Osteocyte (in vitro differentiated cells): ENCODE data around the gene HRH4. TPM values are rescaled to one million over a fixed set of nuclear protein-coding genes. Genes with fewer than 3 reads are reported as not detected.
A peak's percentile ranks its signal among the peaks of the same experiment; 100 is the strongest.

Experiments used
- DNase-seq: peaks from one replicate; pipeline ENCODE4 v3.0.0; 2021; ENCODE audit warnings: mixed read lengths; ENCODE audit not compliant: unreplicated experiment; ENCODE audit errors: extremely low spot score
- H3K27ac Mint-ChIP-seq: one replicate; pipeline ENCODE4 v1.8.0; 2021; ENCODE audit warnings: mild to moderate bottlenecking, mixed read lengths; ENCODE audit not compliant: unreplicated experiment
- H3K27me3 Mint-ChIP-seq: one replicate; pipeline ENCODE4 v1.8.0; 2021; ENCODE audit warnings: mixed read lengths; ENCODE audit not compliant: unreplicated experiment
- H3K36me3 Mint-ChIP-seq: one replicate; pipeline ENCODE4 v1.8.0; 2021; ENCODE audit warnings: mixed read lengths; ENCODE audit not compliant: unreplicated experiment
- H3K4me1 Mint-ChIP-seq: one replicate; pipeline ENCODE4 v1.8.0; 2021; ENCODE audit warnings: mixed read lengths; ENCODE audit not compliant: unreplicated experiment
- H3K4me3 Mint-ChIP-seq: one replicate; pipeline ENCODE4 v1.8.0; 2021; ENCODE audit warnings: mild to moderate bottlenecking, moderate library complexity, mixed read lengths; ENCODE audit not compliant: unreplicated experiment
- H3K9me3 Mint-ChIP-seq: one replicate; pipeline ENCODE4 v1.8.0; 2021; ENCODE audit warnings: mixed read lengths; ENCODE audit not compliant: unreplicated experiment
- CTCF ChIP-seq: fragments of 200-600 bp; sonication (generic); IDR thresholded peaks from 2 replicates; pipeline ENCODE4 v1.5.0; 2021; ENCODE audit warnings: antibody characterized with exemption, mild to moderate bottlenecking, moderate library complexity
- total RNA-seq: library from RNA; stranded (reverse); gene quantifications from 2 replicates; pipeline ENCODE4 v1.2.1, GENCODE V29; 2021

HRH4 gene
- total RNA-seq, 1 donor from 2014 or later = not detected

GRCh38 chr18:24485681-24486080, 25.2 kb downstream of the HRH4 start:
- Mint-ChIP-seq H3K9me3 (no peaks in the 10 kb centered on the region), H3K27me3 (peaks cover 34% of the 10 kb centered on the region), H3K4me3 (no peak overlapping the region), H3K4me1 (peaks cover 2% of the 10 kb centered on the region), H3K27ac (no peak overlapping the region), H3K36me3 (no peaks in the 10 kb centered on the region)
- no peak for DNase-seq
- TF ChIP-seq CTCF = no peak

GRCh38 chr18:24486684-24487083, 26.2 kb downstream of the HRH4 start:
- H3K36me3 Mint-ChIP-seq = no peaks in the 10 kb centered on the region
- H3K4me3 Mint-ChIP-seq = no peak overlapping the region

GRCh38 chr18:24488824-24489493, 28.5 kb downstream of the HRH4 start:
- Mint-ChIP-seq H3K9me3 (peaks cover 6% of the 10 kb centered on the region), H3K4me3 (no peak overlapping the region), H3K27ac (no peak overlapping the region), H3K36me3 (no peaks in the 10 kb centered on the region), H3K27me3 (peaks cover 22% of the 10 kb centered on the region), H3K4me1 (peaks cover 12% of the 10 kb centered on the region)
- no peak for DNase-seq
- peak; percentile 77 for TF ChIP-seq CTCF

More at GRCh38 chr18:24486684-24487083, 26.2 kb downstream of the HRH4 start:
- DNase-seq = no peak
- Mint-ChIP-seq H3K4me1 (peaks cover 3% of the 10 kb centered on the region), H3K27me3 (peaks cover 31% of the 10 kb centered on the region), H3K27ac (no peak overlapping the region), H3K9me3 (no peaks in the 10 kb centered on the region)
- no peak for TF ChIP-seq CTCF

- TF ChIP-seq CTCF = no peak
- H3K4me3 Mint-ChIP-seq = no peak overlapping the region
- H3K27ac Mint-ChIP-seq = no peak overlapping the region
- H3K9me3 Mint-ChIP-seq = peaks cover 9% of the 10 kb centered on the region
- peaks cover 12% of the 10 kb centered on the region for H3K4me1 Mint-ChIP-seq
- no peaks in the 10 kb centered on the region for H3K36me3 Mint-ChIP-seq
- peaks cover 17% of the 10 kb centered on the region for H3K27me3 Mint-ChIP-seq
- DNase-seq = no peak
Measured at GRCh38 chr18:24490539-24490938, 30.1 kb downstream of the HRH4 start.

GRCh38 chr18:24491927-24492834, 31.7 kb downstream of the HRH4 start:
- no peak overlapping the region for H3K27ac Mint-ChIP-seq
- peak overlapping the region; percentile 28 for H3K4me3 Mint-ChIP-seq
- TF ChIP-seq CTCF = no peak
- H3K27me3 Mint-ChIP-seq = peaks cover 5% of the 10 kb centered on the region
- H3K9me3 Mint-ChIP-seq = peaks cover 9% of the 10 kb centered on the region
- DNase-seq = peak; percentile 62
- H3K36me3 Mint-ChIP-seq = no peaks in the 10 kb centered on the region
- H3K4me1 Mint-ChIP-seq = peaks cover 12% of the 10 kb centered on the region
